Neural crest cell (in vitro differentiated cells): ENCODE data around the gene ALPK1. TPM values are rescaled to one million over a fixed set of nuclear protein-coding genes. Genes with fewer than 3 reads are reported as not detected.
"Not testable (repeated sequence)": the region's sequence is repeated elsewhere in the genome, so short reads cannot be mapped to it uniquely, and the experiment has no call there.

Experiments
- DNase-seq: peaks from one replicate; pipeline ENCODE4 v3.0.0; 2021; ENCODE audit warnings: low read depth, mixed read lengths, low spot score
- H3K27ac Mint-ChIP-seq: one replicate; pipeline ENCODE4 v1.8.0; 2021; ENCODE audit warnings: mild to moderate bottlenecking, mixed read lengths; ENCODE audit not compliant: unreplicated experiment
- H3K27me3 Mint-ChIP-seq: 2 replicates; pipeline ENCODE4 v1.8.0; 2021; ENCODE audit warnings: low read depth, mild to moderate bottlenecking, mixed read lengths
- H3K36me3 Mint-ChIP-seq: 2 replicates; pipeline ENCODE4 v1.8.0; 2021; ENCODE audit warnings: low read depth, mild to moderate bottlenecking, mixed read lengths
- H3K4me1 Mint-ChIP-seq: 2 replicates; pipeline ENCODE4 v1.8.0; 2021; ENCODE audit warnings: mixed read lengths
- H3K4me3 Mint-ChIP-seq: one replicate; pipeline ENCODE4 v1.8.0; 2021; ENCODE audit warnings: mild to moderate bottlenecking, mixed read lengths
- H3K9me3 Mint-ChIP-seq: 2 replicates; pipeline ENCODE4 v1.8.0; 2021; ENCODE audit warnings: mixed read lengths
- total RNA-seq: library from RNA; stranded (reverse); gene quantifications from 2 replicates; pipeline ENCODE4 v1.2.1, GENCODE V29; 2021
- TF ChIP-seq, protein P1 (sequence below): fragments of 200-600 bp; sonication (generic); conservative IDR thresholded peaks from 2 replicates; pipeline ENCODE4 v1.5.0; 2021; ENCODE audit warnings: antibody characterized with exemption, mild to moderate bottlenecking

The ALPK1 gene
- total RNA-seq, 1 donor from 2014 or later, result 0.68 TPM

DNA sequence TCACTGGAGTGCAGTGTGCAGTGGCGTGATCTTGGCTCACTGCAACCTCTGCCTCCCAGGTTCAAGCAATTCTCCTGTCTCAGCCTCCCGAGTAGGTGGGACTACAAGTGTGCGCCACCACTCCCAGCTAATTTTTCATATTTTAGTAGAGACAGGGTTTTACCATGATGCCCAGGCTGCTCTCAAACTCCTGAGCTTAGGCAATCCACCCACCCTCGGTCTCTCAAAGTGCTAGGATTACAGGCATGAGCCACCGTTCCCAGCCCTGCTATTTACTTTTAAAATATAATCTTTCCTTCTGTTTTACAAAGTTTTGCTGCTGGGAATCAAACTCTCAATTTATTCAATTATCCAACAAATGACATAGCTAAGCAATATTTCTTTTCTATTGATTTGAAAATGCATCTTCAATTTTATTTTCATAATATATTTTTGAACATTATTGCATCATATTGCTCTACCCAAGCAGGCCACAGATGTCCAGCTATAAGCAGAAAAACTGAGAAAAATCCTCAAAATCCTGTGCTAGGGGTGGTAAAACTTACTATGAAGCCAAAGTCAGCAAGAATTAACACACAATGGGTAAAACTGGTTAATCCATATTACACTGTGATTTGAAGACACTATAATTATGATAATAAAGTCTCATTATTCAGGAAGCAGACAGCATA, 16.6 kb upstream of the ALPK1 start:
- Mint-ChIP-seq H3K9me3 (no peaks in the 10 kb centered on the region), H3K4me1 (peaks cover 18% of the 10 kb centered on the region), H3K36me3 (peaks cover 13% of the 10 kb centered on the region), H3K27me3 (no peaks in the 10 kb centered on the region), H3K27ac (no peak overlapping the region), H3K4me3 (no peak overlapping the region)
- DNase-seq, result no peak
- TF ChIP-seq, protein P1, sequence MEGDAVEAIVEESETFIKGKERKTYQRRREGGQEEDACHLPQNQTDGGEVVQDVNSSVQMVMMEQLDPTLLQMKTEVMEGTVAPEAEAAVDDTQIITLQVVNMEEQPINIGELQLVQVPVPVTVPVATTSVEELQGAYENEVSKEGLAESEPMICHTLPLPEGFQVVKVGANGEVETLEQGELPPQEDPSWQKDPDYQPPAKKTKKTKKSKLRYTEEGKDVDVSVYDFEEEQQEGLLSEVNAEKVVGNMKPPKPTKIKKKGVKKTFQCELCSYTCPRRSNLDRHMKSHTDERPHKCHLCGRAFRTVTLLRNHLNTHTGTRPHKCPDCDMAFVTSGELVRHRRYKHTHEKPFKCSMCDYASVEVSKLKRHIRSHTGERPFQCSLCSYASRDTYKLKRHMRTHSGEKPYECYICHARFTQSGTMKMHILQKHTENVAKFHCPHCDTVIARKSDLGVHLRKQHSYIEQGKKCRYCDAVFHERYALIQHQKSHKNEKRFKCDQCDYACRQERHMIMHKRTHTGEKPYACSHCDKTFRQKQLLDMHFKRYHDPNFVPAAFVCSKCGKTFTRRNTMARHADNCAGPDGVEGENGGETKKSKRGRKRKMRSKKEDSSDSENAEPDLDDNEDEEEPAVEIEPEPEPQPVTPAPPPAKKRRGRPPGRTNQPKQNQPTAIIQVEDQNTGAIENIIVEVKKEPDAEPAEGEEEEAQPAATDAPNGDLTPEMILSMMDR, result no peak

DNA sequence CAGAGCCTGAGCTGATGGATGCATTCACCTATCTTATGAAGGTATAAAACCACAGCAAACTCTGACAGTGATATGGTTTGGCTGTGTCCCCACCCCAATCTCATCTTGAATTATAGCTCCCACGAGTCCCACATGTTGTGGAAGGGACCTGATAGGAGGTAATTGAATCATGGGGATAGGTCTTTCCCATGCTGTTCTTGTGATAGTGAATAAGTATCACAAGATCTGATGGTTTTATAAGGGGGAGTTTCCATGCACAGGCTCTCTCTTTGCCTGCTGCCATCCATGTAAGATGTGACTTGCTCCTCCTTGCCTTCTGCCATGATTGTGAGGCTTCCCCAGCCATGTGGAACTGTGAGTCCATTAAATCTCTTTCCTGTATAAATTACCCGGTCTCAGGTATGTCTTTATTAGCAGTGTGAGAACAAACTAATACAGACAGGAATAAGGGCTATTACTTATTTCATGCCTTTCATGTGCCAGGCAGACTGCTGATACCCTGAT, 15.2 kb upstream of the ALPK1 start:
- not testable (repeated sequence) for H3K27me3 Mint-ChIP-seq, H3K36me3 Mint-ChIP-seq, H3K27ac Mint-ChIP-seq, H3K9me3 Mint-ChIP-seq, DNase-seq
- peak overlapping the region; percentile 47 for H3K4me3 Mint-ChIP-seq
- H3K4me1 Mint-ChIP-seq, result peaks cover 18% of the 10 kb centered on the region

GRCh38 chr4:112282860-112283667, 14.1 kb upstream of the ALPK1 start:
- Mint-ChIP-seq H3K4me3 (peak overlapping the region; percentile 62), H3K27me3 (no peaks in the 10 kb centered on the region), H3K4me1 (peaks cover 18% of the 10 kb centered on the region), H3K36me3 (peaks cover 8% of the 10 kb centered on the region), H3K27ac (no peak overlapping the region), H3K9me3 (no peaks in the 10 kb centered on the region)
- TF ChIP-seq, protein P1, result no peak
- no peak for DNase-seq

GRCh38 chr4:112284166-112284565, 13.0 kb upstream of the ALPK1 start:
- no peak for DNase-seq
- Mint-ChIP-seq H3K27me3 (no peaks in the 10 kb centered on the region), H3K4me1 (peaks cover 18% of the 10 kb centered on the region), H3K4me3 (peak overlapping the region; percentile 92), H3K36me3 (peaks cover 8% of the 10 kb centered on the region), H3K27ac (no peak overlapping the region), H3K9me3 (no peaks in the 10 kb centered on the region)
- TF ChIP-seq, protein P1, result no peak

DNA sequence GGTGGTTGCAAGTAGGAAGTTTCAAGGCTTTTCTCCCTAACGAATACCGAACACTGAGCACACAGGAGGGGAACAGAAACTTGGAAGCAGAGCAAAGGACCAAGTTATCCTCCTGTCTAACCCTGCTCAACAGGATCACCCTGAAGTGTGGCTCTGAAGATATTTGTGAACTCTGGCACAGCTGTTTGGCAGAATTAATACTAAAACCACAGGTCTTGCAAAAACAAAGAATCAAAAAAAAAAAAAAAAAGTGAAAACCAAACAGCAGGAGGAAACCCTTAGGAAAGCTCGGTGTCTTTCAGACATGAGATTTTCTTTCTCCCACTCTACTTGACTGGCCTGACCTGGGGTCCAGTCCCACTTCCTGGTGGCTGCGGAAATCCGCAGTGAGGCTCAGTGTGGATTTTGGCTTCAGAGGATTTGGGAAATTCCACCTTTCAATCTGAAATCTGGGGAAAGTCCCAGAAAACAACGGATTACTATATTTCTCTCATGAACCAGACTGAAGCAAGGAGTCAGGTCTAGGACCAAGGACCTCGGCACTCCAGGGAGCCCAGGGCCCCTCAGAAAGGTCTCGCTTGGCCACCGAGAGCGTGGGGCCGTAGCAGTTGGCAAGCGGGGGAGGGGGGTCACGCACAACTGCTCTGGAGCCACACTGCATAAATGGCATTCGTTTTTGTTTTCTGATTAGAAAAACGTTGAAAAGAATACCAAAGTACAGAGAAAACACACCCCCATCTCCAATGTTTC, 12.3 kb upstream of the ALPK1 start:
- Mint-ChIP-seq H3K27me3 (no peaks in the 10 kb centered on the region), H3K27ac (peak overlapping the region; percentile 40), H3K36me3 (peaks cover 8% of the 10 kb centered on the region), H3K4me3 (peak overlapping the region; percentile 92), H3K9me3 (no peaks in the 10 kb centered on the region), H3K4me1 (peaks cover 18% of the 10 kb centered on the region)
- TF ChIP-seq, protein P1, result no peak
- no peak for DNase-seq
